NCI-H2081 (cell line): ENCODE data around the gene SNX2.

Experiments used
- DNase-seq, 2 experiments: peaks; one replicate each; lab custom pipeline; 2025; lab: John Stamatoyannopoulos, UW

The SNX2 gene

GRCh38 chr5:122772446-122772845, 2.4 kb upstream of the SNX2 start:
- DNase-seq: no peak

DNA sequence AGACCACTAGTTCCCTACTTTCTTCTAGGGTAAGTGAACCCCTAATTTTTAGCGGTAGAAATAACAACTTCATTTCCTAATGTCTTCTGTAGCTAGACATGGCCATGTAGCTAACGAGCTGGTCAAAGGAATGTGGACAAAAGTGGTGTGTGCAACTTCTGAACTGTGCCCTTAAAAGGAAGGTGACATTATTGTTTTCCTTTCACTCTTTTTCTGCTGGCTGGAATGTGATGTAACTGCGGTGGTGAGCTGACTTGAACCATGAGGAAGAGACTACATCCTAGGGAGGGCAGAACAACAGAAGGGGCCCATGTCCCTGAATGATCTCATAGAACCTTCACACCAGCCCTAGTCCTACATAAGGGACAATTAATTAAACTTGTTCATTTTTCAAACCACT, 1.3 kb upstream of the SNX2 start:
- no peak for DNase-seq

- no peak for DNase-seq
Measured at GRCh38 chr5:122774519-122774860, 390 bp upstream of the SNX2 start.

- DNase-seq: peak; percentile 3 to 10
Measured at GRCh38 chr5:122775550-122776542, 966 bp downstream of the SNX2 start.

- no peak for DNase-seq
Measured at GRCh38 chr5:122778157-122778556, 3.3 kb downstream of the SNX2 start.

DNA sequence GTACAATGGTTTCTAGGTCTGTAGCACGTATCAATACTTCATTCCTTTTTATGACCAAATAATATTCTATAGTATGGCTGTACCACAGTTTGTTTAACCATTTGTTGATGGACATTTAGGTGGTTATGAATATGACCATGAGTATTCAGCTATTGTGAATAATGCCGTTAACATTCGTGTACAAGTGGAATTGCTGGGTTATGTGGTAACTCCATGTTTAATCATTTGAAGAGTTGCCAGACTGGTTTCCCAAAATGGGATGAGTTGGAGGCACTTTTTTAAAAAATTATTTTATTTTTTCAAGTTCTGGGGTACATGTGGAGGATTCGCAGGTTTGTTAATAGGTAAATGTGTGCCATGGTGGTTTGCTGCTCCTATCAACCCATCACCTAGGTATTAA, 4.6 kb downstream of the SNX2 start:
- DNase-seq: no peak

GRCh38 chr5:122780296-122780695, 5.4 kb downstream of the SNX2 start:
- no peak for DNase-seq

GRCh38 chr5:122781465-122781864, 6.6 kb downstream of the SNX2 start:
- DNase-seq: no peak

- no peak for DNase-seq
Measured at GRCh38 chr5:122785294-122785693, 10.4 kb downstream of the SNX2 start.

- no peak for DNase-seq
Measured at GRCh38 chr5:122788371-122788770, 13.5 kb downstream of the SNX2 start.

- DNase-seq: no peak
Measured at GRCh38 chr5:122788996-122789395, 14.1 kb downstream of the SNX2 start.

DNA sequence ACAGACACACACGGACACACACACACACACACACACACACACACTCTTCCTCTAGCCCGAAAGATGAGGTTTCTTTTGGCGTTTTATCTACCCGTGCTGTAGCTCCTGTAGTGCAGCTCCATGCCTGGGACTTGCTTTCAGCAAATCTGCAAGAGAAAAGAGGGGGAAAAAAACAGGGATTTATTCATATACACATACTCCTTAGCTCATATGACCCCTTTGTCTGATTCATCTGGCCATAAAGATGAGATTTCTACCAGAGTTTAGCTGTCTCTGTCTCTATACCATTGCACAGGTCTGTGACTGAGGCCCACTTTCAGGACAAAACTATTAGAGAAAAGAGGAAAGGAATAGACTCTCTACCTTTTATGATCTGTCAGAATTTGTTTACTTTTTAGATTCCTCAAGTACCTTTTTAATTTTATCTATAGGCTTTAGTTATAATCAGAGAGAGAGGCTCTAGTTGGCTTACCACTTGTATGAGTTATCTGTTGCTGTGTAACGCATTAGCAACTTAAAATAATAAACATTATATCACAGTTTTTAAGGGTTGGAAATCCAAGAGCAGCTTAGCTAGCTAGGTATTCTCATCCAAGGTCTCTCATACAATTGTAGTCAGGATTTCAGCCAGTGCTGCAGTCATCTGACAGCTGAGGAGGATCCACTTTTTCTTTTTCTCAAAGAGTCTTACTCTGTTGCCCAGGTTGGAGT, 14.7 kb downstream of the SNX2 start:
- DNase-seq: no peak

GRCh38 chr5:122790354-122791103, 15.6 kb downstream of the SNX2 start:
- DNase-seq: no peak

GRCh38 chr5:122805481-122805880, 30.6 kb downstream of the SNX2 start:
- DNase-seq: no peak

- no peak for DNase-seq
Measured at GRCh38 chr5:122810405-122810804, 35.5 kb downstream of the SNX2 start.

DNA sequence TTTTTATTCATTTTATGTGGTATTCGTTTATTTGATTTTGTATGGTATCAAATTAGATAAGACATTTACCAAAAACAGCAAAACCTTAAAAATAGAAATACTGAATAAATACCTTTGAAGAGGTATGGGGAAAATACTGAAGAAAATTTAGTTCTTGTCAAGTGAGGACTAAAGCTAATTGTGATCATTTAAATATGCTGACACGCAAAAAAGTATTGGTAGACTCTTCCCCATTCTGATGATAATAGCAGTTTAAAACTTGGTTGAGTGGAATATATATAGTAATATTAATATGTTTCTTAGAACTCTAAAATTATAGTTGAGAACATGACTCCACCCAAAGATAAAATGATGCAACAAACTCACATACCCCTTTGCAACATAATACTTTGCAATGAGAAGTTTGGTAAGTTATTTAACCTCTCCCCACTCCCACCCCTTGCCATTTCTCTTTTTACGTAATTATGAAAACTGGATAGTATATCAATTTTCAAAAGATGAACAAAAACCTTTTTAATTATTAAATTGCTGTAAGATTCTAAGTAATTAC, 40.4 kb downstream of the SNX2 start:
- DNase-seq: no peak

GRCh38 chr5:122816756-122817155, 41.9 kb downstream of the SNX2 start:
- peak; percentile 0 to 3 for DNase-seq

- DNase-seq: no peak
Measured at GRCh38 chr5:122831984-122832383, 57.1 kb downstream of the SNX2 start.

GRCh38 chr5:122835681-122836080, 60.8 kb downstream of the SNX2 start:
- DNase-seq: no peak

DNA sequence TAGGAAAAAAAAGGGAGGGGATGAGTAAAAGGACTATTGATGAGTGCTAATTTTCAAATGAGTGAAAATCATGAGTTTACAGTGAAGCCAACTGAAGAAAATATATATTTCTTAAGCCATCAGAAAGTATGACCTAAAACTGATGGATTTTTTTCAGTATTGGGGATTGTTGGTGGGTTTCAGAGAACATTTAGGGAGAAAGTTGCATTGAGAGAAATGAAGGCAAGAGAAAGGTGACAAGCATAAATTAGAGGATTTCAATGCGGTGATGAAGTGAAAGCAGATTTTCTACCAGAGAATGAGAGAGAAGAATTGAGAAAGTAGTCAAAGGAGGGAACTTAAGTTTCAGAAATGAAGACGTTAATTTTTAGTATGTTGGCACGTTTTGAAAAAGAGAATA, 62.1 kb downstream of the SNX2 start:
- no peak for DNase-seq

DNA sequence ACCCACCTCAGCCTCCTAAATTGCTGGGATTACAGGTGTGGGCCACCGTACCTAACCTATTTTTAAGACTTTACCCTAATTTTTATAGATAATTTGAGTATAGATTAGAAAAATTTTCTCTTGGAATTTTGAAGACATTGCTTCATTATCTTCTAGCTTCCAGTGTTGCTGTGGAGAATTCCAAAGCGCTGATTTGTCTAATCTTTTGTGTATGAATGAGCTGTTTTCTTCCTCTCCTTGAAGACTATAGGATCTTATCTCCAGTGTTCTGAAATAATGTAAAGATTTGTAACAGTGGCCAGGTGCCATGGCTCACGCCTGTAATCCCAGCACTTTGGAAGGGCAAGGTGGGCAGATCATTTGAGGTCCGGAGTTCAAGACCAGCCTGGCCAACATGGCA, 64.9 kb downstream of the SNX2 start:
- DNase-seq: no peak

- no peak for DNase-seq
Measured at GRCh38 chr5:122842016-122842580, 67.2 kb downstream of the SNX2 start.
